ENCODE results near the gene CACNA1B.

Gene CACNA1B

DNA sequence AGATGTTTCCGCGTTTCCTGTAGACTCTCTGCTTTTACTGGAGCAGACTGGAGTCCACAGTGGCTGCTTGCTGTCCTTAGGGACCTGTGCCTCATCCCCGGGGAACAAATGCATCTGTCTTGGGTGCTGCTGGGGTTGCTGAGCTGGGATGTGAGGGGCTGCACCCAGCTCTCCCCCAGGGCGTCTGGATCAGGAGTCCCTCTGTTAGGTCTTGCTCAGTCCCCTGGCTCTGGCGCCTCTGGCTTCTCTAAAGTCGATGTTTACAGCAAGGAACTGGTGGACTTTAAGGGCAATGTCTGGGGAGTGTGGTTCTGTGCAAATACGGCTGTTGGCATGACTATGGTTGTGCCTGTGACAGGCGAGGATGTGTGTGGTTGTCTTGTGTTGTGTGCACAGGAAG, 91.4 kb downstream of the CACNA1B start:
- Mint-ChIP-seq H3K36me3 (ENCODE audit: low read depth) (no peaks in the 10 kb centered on the region), H3K4me1 (ENCODE audit: low read depth) (no peaks in the 10 kb centered on the region), H3K9me3 (no peaks in the 10 kb centered on the region), H3K27ac (no peak overlapping the region), H3K4me3 (no peak overlapping the region), H3K27me3 (ENCODE audit: low read depth) (no peaks in the 10 kb centered on the region)

DNA sequence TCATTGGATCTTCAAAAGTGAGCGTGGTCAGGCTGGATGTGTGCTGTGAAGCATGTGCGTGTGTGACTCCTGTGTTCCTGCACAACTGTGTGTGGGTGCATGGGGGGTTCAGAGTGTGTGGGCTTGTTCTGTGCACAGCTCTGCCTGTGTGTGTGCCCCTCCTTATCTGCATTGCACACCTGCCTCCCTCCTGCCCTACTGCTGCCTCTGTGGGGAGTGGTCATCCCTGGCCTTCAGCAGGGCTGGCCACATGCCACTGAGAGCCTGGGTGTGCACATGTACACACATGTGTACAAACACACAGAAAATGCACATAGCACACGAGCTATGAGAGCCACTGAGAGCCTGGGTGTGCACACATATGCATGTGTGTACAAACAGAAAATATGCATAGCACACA, 92.1 kb downstream of the CACNA1B start:
- Mint-ChIP-seq H3K4me3 (no peak overlapping the region), H3K27ac (no peak overlapping the region), H3K36me3 (ENCODE audit: low read depth) (no peaks in the 10 kb centered on the region), H3K27me3 (ENCODE audit: low read depth) (no peaks in the 10 kb centered on the region), H3K4me1 (ENCODE audit: low read depth) (no peaks in the 10 kb centered on the region), H3K9me3 (no peaks in the 10 kb centered on the region)

DNA sequence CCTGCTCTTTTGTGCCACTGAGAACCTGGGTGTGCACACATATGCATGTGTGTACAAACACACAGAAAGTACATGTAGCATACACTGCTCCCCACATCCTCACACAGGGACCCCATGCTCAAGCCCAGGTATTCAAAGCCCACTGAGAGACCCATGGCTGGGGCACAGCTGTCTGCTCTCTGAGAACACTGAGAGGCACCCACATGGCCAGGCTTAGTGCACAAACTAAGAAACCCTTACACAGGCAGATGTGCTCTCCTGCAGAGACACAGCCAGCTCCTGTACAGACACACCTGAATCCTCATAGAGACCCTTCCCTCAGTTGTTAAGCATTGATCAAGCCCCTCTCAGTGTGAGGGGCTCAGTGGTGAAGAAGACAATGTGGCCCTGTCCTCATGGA, 92.5 kb downstream of the CACNA1B start:
- Mint-ChIP-seq H3K4me3 (no peak overlapping the region), H3K4me1 (ENCODE audit: low read depth) (no peaks in the 10 kb centered on the region), H3K36me3 (ENCODE audit: low read depth) (no peaks in the 10 kb centered on the region), H3K27me3 (ENCODE audit: low read depth) (no peaks in the 10 kb centered on the region), H3K9me3 (no peaks in the 10 kb centered on the region), H3K27ac (no peak overlapping the region)

DNA sequence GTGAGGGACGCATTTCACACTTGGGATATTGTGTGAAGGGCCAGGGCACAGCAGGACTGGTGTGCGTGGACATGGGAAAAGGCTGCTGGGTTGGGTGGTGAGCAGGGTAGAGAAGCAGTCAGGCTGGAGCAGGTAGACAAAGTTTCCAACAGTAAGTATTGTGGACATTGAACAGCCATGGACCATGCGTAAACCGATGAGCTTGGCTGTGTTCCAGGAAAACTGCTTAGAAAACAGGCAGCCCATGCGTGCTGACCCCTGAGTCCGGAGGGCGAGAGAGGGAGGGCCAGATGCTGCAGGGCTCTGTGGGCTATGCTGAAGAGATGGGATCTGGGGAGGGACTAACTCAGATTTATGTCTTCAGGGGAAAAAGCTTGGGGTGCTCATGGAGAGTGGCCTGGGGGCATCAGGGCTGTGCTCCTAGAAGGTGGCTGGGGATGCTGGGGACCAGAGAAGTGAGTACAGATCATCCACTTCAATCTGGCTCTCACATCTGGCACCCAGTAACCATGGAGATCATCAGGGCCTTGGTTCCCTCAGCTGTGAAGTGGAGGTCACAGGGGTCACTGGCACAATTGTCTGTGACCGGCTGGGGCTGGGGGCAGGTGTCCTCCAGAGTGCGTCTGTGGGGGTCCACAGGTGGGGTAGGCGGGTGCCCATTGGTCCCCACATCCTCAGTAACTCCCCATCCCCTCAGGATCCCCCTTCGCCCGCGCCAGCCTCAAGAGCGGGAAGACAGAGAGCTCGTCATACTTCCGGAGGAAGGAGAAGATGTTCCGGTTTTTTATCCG, 93.3 kb downstream of the CACNA1B start:
- H3K4me1 Mint-ChIP-seq (ENCODE audit: low read depth): no peaks in the 10 kb centered on the region
- H3K36me3 Mint-ChIP-seq (ENCODE audit: low read depth): no peaks in the 10 kb centered on the region
- no peaks in the 10 kb centered on the region for H3K9me3 Mint-ChIP-seq
- no peak overlapping the region for H3K27ac Mint-ChIP-seq
- no peak overlapping the region for H3K4me3 Mint-ChIP-seq
- H3K27me3 Mint-ChIP-seq (ENCODE audit: low read depth): no peaks in the 10 kb centered on the region

DNA sequence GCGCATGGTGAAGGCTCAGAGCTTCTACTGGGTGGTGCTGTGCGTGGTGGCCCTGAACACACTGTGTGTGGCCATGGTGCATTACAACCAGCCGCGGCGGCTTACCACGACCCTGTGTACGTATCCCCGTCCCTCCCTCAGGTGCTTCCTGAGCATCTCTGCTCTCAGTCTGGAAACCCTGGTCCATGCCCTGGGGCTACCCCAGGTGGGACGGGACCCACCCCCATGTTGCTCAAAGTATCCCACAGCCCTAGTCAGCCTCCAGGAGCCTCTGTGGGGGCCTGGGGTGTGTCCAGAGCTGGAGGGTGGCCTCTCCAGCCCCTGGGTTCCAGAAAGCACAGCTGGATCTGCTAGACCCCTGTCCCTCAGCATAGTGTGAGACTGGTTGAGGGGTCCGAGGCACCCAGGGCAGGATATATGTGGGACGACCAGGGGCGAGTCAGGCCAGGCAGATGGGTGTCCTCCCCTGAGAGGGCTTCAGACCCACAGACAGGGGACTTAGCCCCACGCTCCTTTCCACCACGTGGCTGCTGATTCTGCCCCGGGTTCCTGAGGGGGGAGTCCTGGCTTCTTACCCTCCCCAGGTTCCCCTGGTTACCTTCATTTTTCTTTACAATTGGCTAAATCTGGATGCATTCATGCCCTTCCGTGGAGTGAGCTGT, 94.0 kb downstream of the CACNA1B start:
- no peaks in the 10 kb centered on the region for H3K4me1 Mint-ChIP-seq (ENCODE audit: low read depth)
- no peak overlapping the region for H3K27ac Mint-ChIP-seq
- H3K9me3 Mint-ChIP-seq: no peaks in the 10 kb centered on the region
- H3K36me3 Mint-ChIP-seq (ENCODE audit: low read depth): no peaks in the 10 kb centered on the region
- H3K4me3 Mint-ChIP-seq: no peak overlapping the region
- H3K27me3 Mint-ChIP-seq (ENCODE audit: low read depth): no peaks in the 10 kb centered on the region

DNA sequence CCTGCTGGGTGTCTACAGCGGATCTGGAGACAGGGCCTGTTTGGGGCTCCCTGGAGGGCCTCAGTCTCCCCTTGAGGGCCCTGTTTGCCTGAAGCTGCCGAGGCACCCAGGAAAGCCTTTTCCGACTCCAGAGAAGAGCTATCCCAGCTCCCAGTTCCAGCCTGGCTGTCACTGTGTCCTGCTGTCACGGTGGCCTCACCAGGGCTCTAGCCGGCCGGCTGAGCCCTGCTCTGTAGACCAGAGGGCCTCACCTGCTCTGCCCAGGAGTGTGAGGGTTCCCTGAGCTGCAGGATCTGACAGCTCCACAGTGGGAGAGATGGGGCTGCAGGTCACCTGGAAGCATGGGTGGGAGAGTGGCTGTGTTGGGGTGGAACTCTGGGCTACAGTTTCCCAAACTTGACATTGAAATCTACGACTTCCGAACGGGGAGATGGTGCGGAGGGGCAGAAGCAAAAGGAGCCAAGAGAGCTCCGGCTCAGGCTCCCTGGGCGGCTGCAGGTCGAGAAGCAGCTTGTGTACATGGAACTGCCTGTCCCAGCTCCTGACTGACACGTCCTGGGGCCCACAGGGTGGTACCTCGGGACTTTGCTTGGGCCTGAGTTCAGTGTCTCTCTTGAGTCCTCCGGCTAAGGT, 94.9 kb downstream of the CACNA1B start:
- Mint-ChIP-seq H3K4me1 (ENCODE audit: low read depth) (no peaks in the 10 kb centered on the region), H3K36me3 (ENCODE audit: low read depth) (no peaks in the 10 kb centered on the region), H3K9me3 (no peaks in the 10 kb centered on the region), H3K27ac (no peak overlapping the region), H3K27me3 (ENCODE audit: low read depth) (no peaks in the 10 kb centered on the region), H3K4me3 (no peak overlapping the region)

DNA sequence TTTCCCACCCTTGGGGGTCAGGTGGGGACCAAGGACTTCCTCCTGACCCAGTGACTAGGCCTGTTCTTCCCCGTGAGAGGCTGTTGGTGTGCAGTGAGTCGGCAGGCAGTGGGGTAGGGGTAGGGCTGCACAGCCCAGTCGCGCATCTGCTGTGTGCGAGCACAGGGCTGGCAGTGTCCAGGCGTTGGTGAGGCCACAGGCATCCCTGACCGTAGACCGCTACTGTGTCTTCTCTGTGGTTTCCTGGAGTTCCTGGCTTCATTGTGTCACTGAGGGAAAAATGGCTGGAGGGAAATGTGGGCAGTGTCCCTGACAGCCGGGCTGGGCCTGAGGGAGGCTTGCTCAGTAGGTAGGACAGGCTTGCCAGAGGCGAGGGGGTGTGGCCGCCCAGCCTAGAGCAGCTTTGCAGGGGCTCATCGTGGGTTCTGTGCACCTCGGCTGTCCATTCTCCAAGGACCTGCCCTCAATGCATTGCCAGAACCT, 95.4 kb downstream of the CACNA1B start:
- H3K36me3 Mint-ChIP-seq (ENCODE audit: low read depth): no peaks in the 10 kb centered on the region
- H3K27me3 Mint-ChIP-seq (ENCODE audit: low read depth): no peaks in the 10 kb centered on the region
- no peak overlapping the region for H3K27ac Mint-ChIP-seq
- H3K4me1 Mint-ChIP-seq (ENCODE audit: low read depth): no peaks in the 10 kb centered on the region
- H3K4me3 Mint-ChIP-seq: no peak overlapping the region
- H3K9me3 Mint-ChIP-seq: no peaks in the 10 kb centered on the region

DNA sequence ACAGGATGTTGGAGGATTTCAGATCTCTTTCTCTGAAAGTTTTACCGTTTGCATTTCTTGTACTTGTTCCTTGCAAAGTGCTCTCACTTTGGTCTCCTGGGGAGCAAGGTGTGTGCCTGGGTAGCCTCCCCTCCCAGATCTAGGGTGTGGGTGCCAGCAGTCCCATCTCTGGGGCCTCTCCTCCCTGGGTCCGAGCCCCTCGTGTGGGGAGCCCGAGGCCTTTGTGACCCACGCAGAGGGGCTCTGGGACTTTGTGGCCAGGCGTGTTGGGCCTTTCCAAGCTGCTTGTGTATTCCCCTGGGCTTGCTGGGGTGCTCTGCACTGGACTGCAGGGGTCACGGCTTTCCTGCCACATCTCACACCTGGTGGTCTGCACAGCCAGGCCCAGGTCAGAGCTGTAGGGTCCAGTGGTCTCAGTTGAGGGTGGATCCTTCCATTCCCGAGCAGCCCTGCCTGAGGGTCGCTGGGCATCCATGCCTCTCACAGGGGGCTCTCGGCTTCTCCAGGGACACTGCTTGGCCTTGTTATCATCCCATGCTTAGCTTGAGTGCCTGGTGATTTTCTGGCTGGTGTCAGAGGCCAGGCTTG, 96.3 kb downstream of the CACNA1B start:
- Mint-ChIP-seq H3K9me3 (no peaks in the 10 kb centered on the region), H3K4me3 (no peak overlapping the region), H3K4me1 (ENCODE audit: low read depth) (no peaks in the 10 kb centered on the region), H3K27ac (no peak overlapping the region), H3K27me3 (ENCODE audit: low read depth) (no peaks in the 10 kb centered on the region), H3K36me3 (ENCODE audit: low read depth) (no peaks in the 10 kb centered on the region)

DNA sequence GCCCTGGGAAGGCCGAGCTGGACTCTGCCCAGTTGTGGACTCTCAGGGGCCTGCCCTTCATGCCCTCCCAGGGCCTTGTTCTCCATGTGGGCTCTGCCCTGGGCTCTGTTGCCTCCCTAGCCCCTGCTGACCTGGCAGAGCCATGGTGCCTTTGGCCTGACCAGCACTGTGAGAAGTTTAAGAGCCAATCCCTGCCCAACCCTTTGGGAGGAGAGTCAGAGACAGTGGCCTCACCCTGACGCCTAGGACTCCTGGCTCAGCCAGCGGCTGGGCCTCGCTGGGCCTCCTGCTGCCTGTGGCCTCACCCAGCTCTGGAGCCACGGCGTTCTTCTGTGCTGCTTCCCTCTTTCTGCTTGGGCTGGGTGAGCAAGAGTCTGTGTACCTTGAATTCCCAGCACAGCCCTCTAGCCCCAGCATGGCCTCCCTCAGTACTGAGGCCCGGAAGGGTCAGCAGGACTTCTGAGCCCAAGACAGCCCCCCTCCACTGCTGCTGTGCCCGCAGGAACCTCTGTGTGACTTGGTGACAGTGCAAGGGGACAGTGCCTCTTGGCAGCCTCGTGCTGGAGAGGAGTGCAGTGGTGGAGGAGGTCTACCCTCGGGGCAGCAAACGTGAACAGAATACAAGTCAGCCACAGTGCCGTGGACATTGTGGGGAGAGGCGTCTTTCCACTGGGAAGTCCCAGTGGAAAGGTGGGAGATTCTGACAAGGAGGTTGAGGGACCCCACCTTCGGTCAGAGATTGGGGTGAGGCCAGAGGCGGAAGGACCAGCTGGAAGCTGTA, 97.4 kb downstream of the CACNA1B start:
- Mint-ChIP-seq H3K4me3 (no peak overlapping the region), H3K9me3 (no peaks in the 10 kb centered on the region), H3K27ac (no peak overlapping the region), H3K27me3 (ENCODE audit: low read depth) (no peaks in the 10 kb centered on the region), H3K36me3 (ENCODE audit: low read depth) (no peaks in the 10 kb centered on the region), H3K4me1 (ENCODE audit: low read depth) (no peaks in the 10 kb centered on the region)

DNA sequence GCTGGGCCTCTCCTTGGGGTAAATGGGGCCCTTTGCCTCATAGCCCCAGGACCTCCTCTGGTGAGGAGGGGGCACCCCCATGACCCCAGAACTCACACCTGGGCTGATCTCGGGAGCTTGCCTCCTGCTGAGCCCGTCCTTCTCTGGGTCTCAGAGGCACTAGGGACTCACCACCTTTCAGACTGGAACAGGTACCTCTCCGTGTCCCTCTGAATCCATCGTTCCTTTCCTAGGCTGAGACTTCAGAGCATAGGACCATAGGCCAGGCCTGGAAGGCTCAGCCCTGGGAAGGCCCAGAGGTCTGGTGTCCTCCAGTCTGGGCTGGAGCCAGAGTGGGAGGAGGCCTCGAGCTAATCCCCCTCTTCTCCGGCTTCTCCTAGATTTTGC, 97.9 kb downstream of the CACNA1B start:
- no peak overlapping the region for H3K4me3 Mint-ChIP-seq
- no peaks in the 10 kb centered on the region for H3K4me1 Mint-ChIP-seq (ENCODE audit: low read depth)
- H3K27ac Mint-ChIP-seq: no peak overlapping the region
- no peaks in the 10 kb centered on the region for H3K27me3 Mint-ChIP-seq (ENCODE audit: low read depth)
- H3K36me3 Mint-ChIP-seq (ENCODE audit: low read depth): no peaks in the 10 kb centered on the region
- no peaks in the 10 kb centered on the region for H3K9me3 Mint-ChIP-seq

DNA sequence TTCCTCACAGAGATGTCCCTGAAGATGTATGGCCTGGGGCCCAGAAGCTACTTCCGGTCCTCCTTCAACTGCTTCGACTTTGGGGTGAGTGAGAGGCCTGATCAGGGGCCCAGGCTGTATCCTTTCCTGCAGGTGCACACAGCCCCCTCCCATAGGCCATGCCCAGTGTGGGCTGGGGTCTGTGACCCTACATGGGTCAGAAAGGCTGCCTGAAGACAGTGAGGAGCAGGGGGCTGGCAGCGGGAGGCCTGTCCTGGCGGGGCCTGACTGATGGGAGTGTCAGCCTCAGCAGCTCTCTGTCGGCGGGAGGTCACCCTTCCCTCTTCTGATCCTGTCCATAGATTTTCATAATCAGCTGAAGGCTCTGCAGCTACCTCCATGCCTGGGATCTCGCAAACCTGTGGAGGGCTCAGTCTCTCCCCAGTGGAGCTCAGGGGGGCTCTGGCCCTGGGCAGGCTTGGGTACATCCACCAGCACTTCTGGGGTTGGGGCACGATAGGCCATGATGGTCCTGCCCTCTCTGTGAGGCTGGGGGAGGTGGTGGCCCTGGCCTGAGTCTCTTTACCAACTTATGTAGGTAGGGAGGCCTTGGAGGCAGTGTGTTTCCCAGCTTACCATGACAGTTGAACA, 98.5 kb downstream of the CACNA1B start:
- Mint-ChIP-seq H3K4me1 (ENCODE audit: low read depth) (no peaks in the 10 kb centered on the region), H3K27me3 (ENCODE audit: low read depth) (no peaks in the 10 kb centered on the region), H3K27ac (no peak overlapping the region), H3K4me3 (no peak overlapping the region), H3K9me3 (no peaks in the 10 kb centered on the region), H3K36me3 (ENCODE audit: low read depth) (no peaks in the 10 kb centered on the region)

DNA sequence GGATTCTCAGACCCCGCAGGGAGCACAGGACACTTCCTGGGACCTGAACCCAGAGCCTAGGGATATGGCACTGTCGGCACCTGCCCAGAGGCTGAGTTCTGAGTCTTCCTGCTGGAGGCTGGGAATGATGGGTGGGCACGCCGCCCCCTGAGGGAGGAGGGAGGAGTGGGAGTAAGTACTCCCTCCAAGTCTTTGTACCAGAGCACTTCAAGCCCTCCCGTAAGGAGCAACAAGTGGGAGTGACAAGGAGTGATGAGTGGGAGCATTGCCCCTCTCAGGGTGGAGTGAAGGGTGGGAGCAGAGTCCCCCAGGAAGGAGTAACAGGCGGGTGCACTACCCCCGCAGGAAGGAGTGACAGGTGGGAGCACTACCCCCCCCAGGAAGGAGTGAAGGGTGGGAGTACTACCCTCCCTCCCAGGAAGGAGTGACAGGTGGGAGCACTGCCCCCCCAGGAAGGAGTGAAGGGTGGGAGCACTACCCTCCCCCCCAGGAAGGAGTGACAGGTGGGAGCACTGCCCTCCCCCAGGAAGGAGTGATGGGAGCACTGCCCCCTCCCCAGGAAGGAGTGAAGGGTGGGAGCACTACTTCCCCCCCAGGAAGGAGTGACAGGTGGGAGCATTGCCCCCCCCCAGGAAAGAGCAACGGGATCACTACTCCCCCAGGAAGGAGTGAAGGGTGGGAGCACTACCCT, 100.1 kb downstream of the CACNA1B start:
- Mint-ChIP-seq H3K36me3 (ENCODE audit: low read depth) (no peaks in the 10 kb centered on the region), H3K9me3 (no peaks in the 10 kb centered on the region), H3K4me1 (ENCODE audit: low read depth) (no peaks in the 10 kb centered on the region), H3K27ac (no peak overlapping the region), H3K27me3 (ENCODE audit: low read depth) (no peaks in the 10 kb centered on the region), H3K4me3 (no peak overlapping the region)

DNA sequence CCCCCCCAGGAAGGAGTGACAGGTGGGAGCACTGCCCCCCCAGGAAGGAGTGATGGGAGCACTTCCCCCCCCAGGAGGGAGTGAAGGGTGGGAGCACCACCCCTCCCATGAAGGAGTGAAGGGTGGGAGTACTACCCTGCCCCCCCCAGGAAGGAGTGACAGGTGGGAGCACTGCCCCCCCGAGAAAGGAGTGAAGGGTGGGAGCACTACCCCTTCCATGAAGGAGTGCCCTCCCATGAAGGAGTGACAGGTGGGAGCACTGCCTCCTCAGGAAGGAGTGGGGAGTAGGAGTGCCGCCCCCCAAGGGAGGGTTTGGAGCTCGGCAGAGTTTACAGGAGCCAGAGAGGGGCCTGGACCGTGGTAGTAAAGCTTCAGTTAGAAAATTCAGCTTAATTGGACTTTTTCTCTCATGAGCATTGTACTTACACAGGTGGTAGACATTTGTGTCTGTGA, 100.7 kb downstream of the CACNA1B start:
- Mint-ChIP-seq H3K27me3 (ENCODE audit: low read depth) (no peaks in the 10 kb centered on the region), H3K9me3 (no peaks in the 10 kb centered on the region), H3K4me1 (ENCODE audit: low read depth) (no peaks in the 10 kb centered on the region), H3K4me3 (no peak overlapping the region), H3K27ac (no peak overlapping the region), H3K36me3 (ENCODE audit: low read depth) (no peaks in the 10 kb centered on the region)
